ENCODE measurements around the gene CTNNA2. TPM values are rescaled to one million over a fixed set of nuclear protein-coding genes. Genes with fewer than 3 reads are reported as not detected.
A peak's percentile ranks its signal among the peaks of the same experiment; 100 is the strongest.

The CTNNA2 gene
- total and polyA plus RNA-seq, 9 of the 15 experiments (the other 6 are each of a cell fraction or from before 2014, with no cell fraction given): 0.03 to 0.40 (median 0.15) TPM

- intact Hi-C loops (cut with micrococcal nuclease): no loop called here
- Histone ChIP-seq H3K4me2 (ENCODE audit: insufficient read depth, low read length) (no peak overlapping the region), H2AFZ (ENCODE audit: low read depth, low read length) (no peak overlapping the region; the same call in 1 of the 2 replicates), H3K36me3 (ENCODE audit: control insufficient read depth, insufficient read depth, low read length) (no peaks in the 10 kb centered on the region), H3K9me1 (ENCODE audit: control insufficient read depth, insufficient read depth, low read length) (no peaks in the 10 kb centered on the region), H3K9me3 (replicated peaks; ENCODE audit: control insufficient read depth, insufficient read depth, low read depth, low read length) (no peaks in the 10 kb centered on the region), H3K4me1 (replicated peaks in 1 of 2; ENCODE audit: control insufficient read depth in 2 of 2, insufficient read depth in 2 of 2, low read length in 2 of 2) (peaks cover 0 to 23% of the 10 kb centered on the region in 2 experiments; a peak in 2 of 5 replicates), H3K27me3 (ENCODE audit: control insufficient read depth in 2 of 2, insufficient read depth in 2 of 2, low read length in 2 of 2) (peaks cover 22 to 24% of the 10 kb centered on the region in 2 experiments), H3K79me2 (ENCODE audit: control insufficient read depth, insufficient read depth, low read length) (no peaks in the 10 kb centered on the region), H3K27ac (ENCODE audit: extremely low read depth, low read depth, low read length) (no peak overlapping the region), H4K20me1 (replicated peaks; ENCODE audit: control insufficient read depth, insufficient read depth, low read length) (no peaks in the 10 kb centered on the region), H3K9ac (ENCODE audit: insufficient read depth in 1 of 2, low read depth in 2 of 2, low read length in 2 of 2) (0 out of 4 replicates have a peak overlapping the region, but pooled peaks of 1 of the 2 experiments have one; percentile 42), H3K4me3 (no peak overlapping the region)
- no peak for FAIRE-seq
- 9% methylated on average over 62 of the region's 64 CpGs for WGBS (ENCODE audit: insufficient coverage, low coverage, missing lambda C conversion rate)
- in situ Hi-C loops (cut with MboI): no loop called here
- no TSS peak for BruUV-seq (replicated peaks)
- peak; percentile 41 for ATAC-seq
- peak in 1 of 4 experiments; percentile 8 for DNase-seq (ENCODE audit: extremely low read depth in 1 of 4, low spot score in 3 of 4)
- ChIA-PET POLR2A (interaction anchor here (0.6 kb wide), 1 partner anchor 225 kb away, joined by 3 read pairs; no protein-coding TSS in a partner anchor), CTCF (ENCODE audit: low intra/inter-chr PET ratio) (no interaction called here)
- TF ChIP-seq EZH2 (IDR thresholded peaks at IDR 0.05; ENCODE audit: borderline replicate concordance, low read depth, low read length) (0 out of 2 replicates have a peak, but pooled peaks have one; percentile 65), PCBP1 (IDR thresholded peaks at IDR 0.05; ENCODE audit: low read depth, low read length, poor library complexity, severe bottlenecking) (no peak), THRA (IDR thresholded peaks at IDR 0.05) (no peak), ARID4B (CRISPR knock-in tag; IDR thresholded peaks at IDR 0.05) (no peak), L3MBTL2 (IDR thresholded peaks at IDR 0.05) (0 out of 2 replicates have a peak, but pooled peaks have one; percentile 4), NRF1 (conservative IDR thresholded peaks at IDR 0.05 in 1 of 2, IDR thresholded peaks at IDR 0.05 in 1 of 2) (peak; percentile 22 to 24; a peak in 1 of 4 replicates)
Observed at GRCh38 chr2:80303006-80303908, 790.4 kb downstream of the CTNNA2 start.

Data from K562 (cell line).